Smooth muscle cell (in vitro differentiated cells): ENCODE data around the gene ARRB1. TPM values are rescaled to one million over a fixed set of nuclear protein-coding genes. Genes with fewer than 3 reads are reported as not detected.

Source experiments
- DNase-seq: peaks from one replicate; lab custom pipeline; 2025; ENCODE audit not compliant: unreplicated experiment; lab: John Stamatoyannopoulos, UW
- H2AFZ ChIP-seq: fragments of 200-600 bp; sonication (generic); 2 replicates; pipeline ENCODE4 v1.6.0; 2016; ENCODE audit warnings: antibody characterized with exemption, low read depth, mild to moderate bottlenecking
- H3F3A ChIP-seq: fragments of 200-600 bp; sonication (generic); 2 replicates; pipeline ENCODE4 v1.6.0; 2017; ENCODE audit warnings: antibody characterized with exemption, low read depth
- H3K27ac ChIP-seq: fragments of 200-600 bp; sonication (generic); 2 replicates; pipeline ENCODE4 v1.5.1; 2016; ENCODE audit warnings: low read depth, mild to moderate bottlenecking
- H3K27me3 ChIP-seq: fragments of 200-600 bp; sonication (generic); 2 replicates; pipeline ENCODE4 v1.6.1; 2016; ENCODE audit warnings: low read depth, mild to moderate bottlenecking
- H3K36me3 ChIP-seq: fragments of 200-600 bp; sonication (generic); 2 replicates; pipeline ENCODE4 v1.5.1; 2016; ENCODE audit warnings: low read depth
- H3K4me1 ChIP-seq: fragments of 200-600 bp; sonication (generic); 2 replicates; pipeline ENCODE4 v1.5.1; 2016; ENCODE audit warnings: low read depth
- H3K4me2 ChIP-seq: fragments of 200-600 bp; sonication (generic); 2 replicates; pipeline ENCODE4 v1.6.0; 2016; ENCODE audit warnings: mild to moderate bottlenecking
- H3K4me3 ChIP-seq: fragments of 200-600 bp; sonication (generic); 2 replicates; pipeline ENCODE4 v1.5.1; 2016; ENCODE audit warnings: mild to moderate bottlenecking
- H3K79me2 ChIP-seq: fragments of 200-600 bp; sonication (generic); 2 replicates; pipeline ENCODE4 v1.6.0; 2016; ENCODE audit warnings: low read depth, mild to moderate bottlenecking
- H3K9ac ChIP-seq: fragments of 200-600 bp; sonication (generic); 2 replicates; pipeline ENCODE4 v1.6.0; 2016; ENCODE audit warnings: low read depth
- H3K9me3 ChIP-seq: fragments of 200-600 bp; sonication (generic); replicated peaks from 2 replicates; pipeline ENCODE4 v1.5.1; 2016; ENCODE audit warnings: low read depth
- H4K20me1 ChIP-seq: fragments of 200-600 bp; sonication (generic); 2 replicates; pipeline ENCODE4 v1.6.0; 2016; ENCODE audit warnings: low read depth
- WGBS: methylation state at CpG from one replicate; pipeline ENCODE4 v1.1.7; 2016; ENCODE audit warnings: low lambda C conversion rate; 5-methylcytosine and 5-hydroxymethylcytosine counted together
- polyA plus RNA-seq: library from polyadenylated mRNA; unstranded; fragments of >200 nt; fragmentation: Nextera tagmentation; extraction: Ambion mirVana; gene quantifications from 2 replicates; pipeline ENCODE4 v1.2.1, GENCODE V29; 2016
- total RNA-seq: library from RNA; depleted of rRNA; stranded (reverse); fragments of >200 nt; gene quantifications from 2 replicates; pipeline ENCODE4 v1.2.3, GENCODE V29; 2014
- TF ChIP-seq, protein P1 (sequence below): fragments of 200-600 bp; sonication (generic); IDR thresholded peaks from 2 replicates; pipeline ENCODE4 v1.5.1; 2017; ENCODE audit warnings: borderline replicate concordance, mild to moderate bottlenecking, antibody characterized with exemption; ENCODE audit not compliant: insufficient read depth, poor library complexity, severe bottlenecking

Gene ARRB1
- total and polyA plus RNA-seq, 2 experiments from 2014 or later: 4.6 to 16.9 TPM

DNA sequence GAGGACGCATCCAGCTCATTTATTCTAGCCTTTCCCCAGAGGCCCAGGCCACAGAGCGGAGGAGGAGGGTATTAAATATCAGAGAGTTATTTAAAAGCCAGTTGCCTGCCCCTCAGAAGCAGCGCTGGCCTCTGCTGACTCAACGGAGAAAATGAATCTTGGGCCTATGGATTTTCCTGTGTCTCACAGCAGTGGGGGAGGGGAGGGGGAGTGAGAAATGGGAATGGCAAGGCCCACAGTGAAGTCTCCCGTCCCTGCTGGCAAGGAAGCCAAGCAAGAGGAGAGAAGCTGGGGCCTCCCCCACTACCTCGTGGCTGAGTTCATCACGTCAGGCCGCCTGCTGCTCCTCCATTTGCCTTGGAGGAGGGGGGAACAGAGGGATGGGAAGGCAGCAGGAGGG lies 115.4 kb downstream of the ARRB1 start:
- no peak overlapping the region for H3K9ac ChIP-seq
- no peak overlapping the region for H3K27ac ChIP-seq
- peak overlapping the region; percentile 9 for H3K4me2 ChIP-seq
- TF ChIP-seq, protein P1, sequence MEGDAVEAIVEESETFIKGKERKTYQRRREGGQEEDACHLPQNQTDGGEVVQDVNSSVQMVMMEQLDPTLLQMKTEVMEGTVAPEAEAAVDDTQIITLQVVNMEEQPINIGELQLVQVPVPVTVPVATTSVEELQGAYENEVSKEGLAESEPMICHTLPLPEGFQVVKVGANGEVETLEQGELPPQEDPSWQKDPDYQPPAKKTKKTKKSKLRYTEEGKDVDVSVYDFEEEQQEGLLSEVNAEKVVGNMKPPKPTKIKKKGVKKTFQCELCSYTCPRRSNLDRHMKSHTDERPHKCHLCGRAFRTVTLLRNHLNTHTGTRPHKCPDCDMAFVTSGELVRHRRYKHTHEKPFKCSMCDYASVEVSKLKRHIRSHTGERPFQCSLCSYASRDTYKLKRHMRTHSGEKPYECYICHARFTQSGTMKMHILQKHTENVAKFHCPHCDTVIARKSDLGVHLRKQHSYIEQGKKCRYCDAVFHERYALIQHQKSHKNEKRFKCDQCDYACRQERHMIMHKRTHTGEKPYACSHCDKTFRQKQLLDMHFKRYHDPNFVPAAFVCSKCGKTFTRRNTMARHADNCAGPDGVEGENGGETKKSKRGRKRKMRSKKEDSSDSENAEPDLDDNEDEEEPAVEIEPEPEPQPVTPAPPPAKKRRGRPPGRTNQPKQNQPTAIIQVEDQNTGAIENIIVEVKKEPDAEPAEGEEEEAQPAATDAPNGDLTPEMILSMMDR: no peak
- no peaks in the 10 kb centered on the region for H3K4me1 ChIP-seq
- H2AFZ ChIP-seq: no peak overlapping the region
- no peak for DNase-seq
- no peaks in the 10 kb centered on the region for H3K79me2 ChIP-seq
- H3K27me3 ChIP-seq: peaks cover 22% of the 10 kb centered on the region
- WGBS: 19% methylated on average over 8 of the region's 8 CpGs
- H3K36me3 ChIP-seq: no peaks in the 10 kb centered on the region
- no peaks in the 10 kb centered on the region for H3K9me3 ChIP-seq
- H4K20me1 ChIP-seq: no peaks in the 10 kb centered on the region
- no peaks in the 10 kb centered on the region for H3F3A ChIP-seq
- no peak overlapping the region for H3K4me3 ChIP-seq

DNA sequence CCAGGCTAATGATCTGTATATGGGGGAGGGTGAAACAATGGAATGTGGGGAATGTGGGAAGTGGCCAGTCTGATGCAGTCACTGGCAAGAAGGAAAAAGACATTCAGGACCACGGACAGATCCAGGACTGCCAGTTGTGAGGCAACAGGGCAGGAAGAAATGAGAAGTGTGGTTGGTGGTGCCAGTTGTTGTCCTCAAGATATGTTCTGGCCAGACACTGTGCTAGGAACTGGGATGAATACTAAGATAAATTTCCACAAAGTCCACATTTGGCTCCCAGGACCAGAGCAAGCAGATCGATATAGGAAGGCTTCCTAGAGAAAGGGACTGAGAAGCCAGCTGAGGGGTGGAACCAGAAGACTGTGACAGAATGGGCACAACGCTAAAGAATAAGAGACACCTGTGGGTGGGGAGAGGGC lies 117.7 kb downstream of the ARRB1 start:
- peaks cover 6% of the 10 kb centered on the region for H3K27me3 ChIP-seq
- no peak overlapping the region for H3K4me3 ChIP-seq
- 51% methylated on average over 3 of the region's 3 CpGs for WGBS
- DNase-seq: no peak
- no peaks in the 10 kb centered on the region for H3F3A ChIP-seq
- H3K4me2 ChIP-seq: no peak overlapping the region
- H3K4me1 ChIP-seq: no peaks in the 10 kb centered on the region
- no peaks in the 10 kb centered on the region for H3K9me3 ChIP-seq
- TF ChIP-seq, protein P1: no peak
- H2AFZ ChIP-seq: no peak overlapping the region
- no peak overlapping the region for H3K27ac ChIP-seq
- no peak overlapping the region for H3K9ac ChIP-seq
- H4K20me1 ChIP-seq: no peaks in the 10 kb centered on the region
- no peaks in the 10 kb centered on the region for H3K79me2 ChIP-seq
- no peaks in the 10 kb centered on the region for H3K36me3 ChIP-seq

DNA sequence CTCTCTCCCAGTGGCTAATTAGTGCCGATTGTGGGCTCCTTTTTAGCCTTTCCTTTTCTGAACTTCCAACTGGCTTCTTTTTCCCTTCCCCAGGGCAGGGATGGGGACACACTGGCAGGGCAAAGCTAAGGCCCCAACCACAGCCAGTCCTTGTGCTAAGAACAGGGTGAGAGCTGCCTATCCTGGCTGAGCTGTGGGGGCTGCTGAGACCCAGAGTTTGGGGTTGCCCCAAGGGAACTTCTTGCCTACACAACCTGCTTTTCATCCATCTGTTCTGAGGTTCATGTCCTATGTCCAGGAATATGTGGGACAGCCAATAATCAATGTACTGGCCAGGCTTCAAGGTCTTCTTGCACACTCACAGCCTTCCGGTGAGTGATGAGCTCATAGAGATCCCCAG lies 120.8 kb downstream of the ARRB1 start:
- no peaks in the 10 kb centered on the region for H3K36me3 ChIP-seq

DNA sequence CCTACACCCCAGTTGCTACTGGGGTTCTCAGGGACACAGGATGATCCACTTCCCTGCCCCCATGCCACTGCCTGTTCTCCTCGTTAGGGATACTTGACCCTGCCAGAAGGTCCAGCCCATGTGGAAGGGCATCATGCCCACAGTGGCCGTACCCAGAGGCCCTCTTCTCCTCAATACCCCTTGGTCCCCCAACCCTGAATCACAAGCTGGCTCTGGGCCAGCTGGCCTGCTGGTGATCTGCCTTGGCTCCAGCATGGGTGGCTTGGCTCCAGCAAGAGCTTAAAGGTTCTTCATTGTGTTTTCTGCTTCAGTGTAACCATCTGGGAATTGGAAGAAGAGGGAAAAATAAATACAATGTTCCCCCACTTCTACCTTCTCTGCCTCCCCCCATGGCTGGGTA lies 122.0 kb downstream of the ARRB1 start:
- H3K27ac ChIP-seq: no peak overlapping the region
- H3K27me3 ChIP-seq: no peaks in the 10 kb centered on the region
- no peaks in the 10 kb centered on the region for H3K9me3 ChIP-seq
- H3K4me1 ChIP-seq: no peaks in the 10 kb centered on the region
- H3F3A ChIP-seq: no peaks in the 10 kb centered on the region
- H4K20me1 ChIP-seq: no peaks in the 10 kb centered on the region
- H3K36me3 ChIP-seq: no peaks in the 10 kb centered on the region
- 85% methylated on average over 2 of the region's 2 CpGs for WGBS
- H2AFZ ChIP-seq: no peak overlapping the region
- no peak overlapping the region for H3K9ac ChIP-seq
- no peak overlapping the region for H3K4me2 ChIP-seq
- no peak overlapping the region for H3K4me3 ChIP-seq
- no peak for DNase-seq
- no peaks in the 10 kb centered on the region for H3K79me2 ChIP-seq
- TF ChIP-seq, protein P1: no peak

More for the DNA sequence above, 120.8 kb downstream of the ARRB1 start:
- no peaks in the 10 kb centered on the region for H3K79me2 ChIP-seq
- H4K20me1 ChIP-seq: no peaks in the 10 kb centered on the region
- no peak overlapping the region for H3K9ac ChIP-seq
- H3F3A ChIP-seq: no peaks in the 10 kb centered on the region
- H3K27me3 ChIP-seq: no peaks in the 10 kb centered on the region
- no peak overlapping the region for H3K4me2 ChIP-seq
- H2AFZ ChIP-seq: no peak overlapping the region
- no peak for DNase-seq
- WGBS: 89% methylated on average over 2 of the region's 2 CpGs
- no peaks in the 10 kb centered on the region for H3K4me1 ChIP-seq
- TF ChIP-seq, protein P1: no peak
- H3K27ac ChIP-seq: no peak overlapping the region
- no peak overlapping the region for H3K4me3 ChIP-seq
- H3K9me3 ChIP-seq: no peaks in the 10 kb centered on the region
